K562 (cell line): ENCODE data around the gene SLC13A1. TPM values are rescaled to one million over a fixed set of nuclear protein-coding genes. Genes with fewer than 3 reads are reported as not detected.

Source experiments
- ATAC-seq: fragments of 200-7000 bp; cut with Tn5 transposase; 3 replicates; pipeline ENCODE4 v1.9.1; 2020; ENCODE audit warnings: moderate library complexity
- BruUV-seq: library from RNA; stranded (reverse); fragments of 400-500 nt; replicated peaks from 2 replicates; lab custom pipeline; 2021; lab: Mats Ljungman, UMichigan
- CTCF ChIA-PET: fragments of 300-600 bp; formaldehyde crosslinking; extraction: SDS; loops from one replicate; lab custom pipeline; 2021; ENCODE audit warnings: low intra/inter-chr PET ratio; lab: Yijun Ruan, JAX
- POLR2A ChIA-PET: fragments of 300-600, 350-650 bp; sonication (Branson Sonifier 250); formaldehyde crosslinking; extraction: SDS; loops from one replicate; lab custom pipeline; 2021; ENCODE audit warnings: antibody characterized with exemption, inconsistent platforms; lab: Yijun Ruan, JAX
- DNase-seq, 4 experiments: peaks; one replicate each; pipeline versions ENCODE4 v3.0.0 to v3.0.0-alpha.2; 2011 to 2018; ENCODE audit warnings: low spot score in 3 of 4, mixed read lengths in 3 of 4; ENCODE audit errors: extremely low read depth in 1 of 4
- FAIRE-seq: peaks from 2 replicates; lab custom pipeline; 2011; peaks lifted over from hg19 to GRCh38; lab: Jason Lieb, UNC
- H2AFZ ChIP-seq: 2 replicates; pipeline ENCODE4 v1.6.0; 2011; ENCODE audit warnings: low read depth, low read length, control low read depth, inconsistent platforms
- H3K27ac ChIP-seq: fragments of 200-600 bp; 3 replicates; pipeline ENCODE4 v1.8.0; 2011; ENCODE audit warnings: low read depth, mild to moderate bottlenecking, control low read depth, inconsistent platforms, low read length, moderate library complexity, mixed read lengths; ENCODE audit errors: extremely low read depth
- H3K27me3 ChIP-seq, 2 experiments: fragments of 300-600 bp in 1 of 2; 2 replicates in 1 of 2; 3 replicates in 1 of 2; pipeline versions ENCODE4 v1.6.0 to v1.8.0; 2011; ENCODE audit warnings: inconsistent platforms in 2 of 2, low read length in 2 of 2, mild to moderate bottlenecking in 1 of 2, mixed read lengths in 1 of 2, moderate library complexity in 1 of 2; ENCODE audit not compliant: control insufficient read depth in 2 of 2, insufficient read depth in 2 of 2
- H3K36me3 ChIP-seq: fragments of 300-600 bp; 3 replicates; pipeline ENCODE4 v1.8.0; 2011; ENCODE audit warnings: mild to moderate bottlenecking, low read length, inconsistent platforms; ENCODE audit not compliant: control insufficient read depth, insufficient read depth
- H3K4me1 ChIP-seq, 2 experiments: fragments of 200-600 bp in 1 of 2; replicated peaks in 1 of 2; 2 replicates in 1 of 2; 3 replicates in 1 of 2; pipeline versions ENCODE4 v1.5.1 to v1.8.0; 2011; ENCODE audit warnings: inconsistent platforms in 2 of 2, low read length in 2 of 2, mild to moderate bottlenecking in 1 of 2, mixed read lengths in 1 of 2, moderate library complexity in 1 of 2; ENCODE audit not compliant: control insufficient read depth in 2 of 2, insufficient read depth in 2 of 2
- H3K4me2 ChIP-seq: 2 replicates; pipeline ENCODE4 v1.6.1; 2011; ENCODE audit warnings: low read length, control low read depth, inconsistent platforms, mixed read lengths; ENCODE audit not compliant: insufficient read depth
- H3K4me3 ChIP-seq: fragments of 200-600 bp; sonication (generic), shearing (Covaris generic); 2 replicates; pipeline ENCODE4 v1.5.1; 2016; ENCODE audit warnings: control low read depth, inconsistent platforms
- H3K79me2 ChIP-seq: fragments of 200-600 bp; 3 replicates; pipeline ENCODE4 v1.8.0; 2011; ENCODE audit warnings: low read length, inconsistent platforms; ENCODE audit not compliant: control insufficient read depth, insufficient read depth
- H3K9ac ChIP-seq, 2 experiments: 2 replicates each; pipeline versions ENCODE4 v1.6.0 to v1.6.1; 2011; ENCODE audit warnings: low read depth in 2 of 2, low read length in 2 of 2, control low read depth in 1 of 2, inconsistent platforms in 1 of 2, mild to moderate bottlenecking in 1 of 2, mixed read lengths in 1 of 2; ENCODE audit not compliant: insufficient read depth in 1 of 2
- H3K9me1 ChIP-seq: one replicate; pipeline ENCODE4 v1.6.0; 2011; ENCODE audit warnings: inconsistent platforms, mild to moderate bottlenecking, low read length, moderate library complexity; ENCODE audit not compliant: control insufficient read depth, insufficient read depth
- H3K9me3 ChIP-seq: replicated peaks from 2 replicates; pipeline ENCODE4 v1.5.1; 2011; ENCODE audit warnings: low read depth, low read length, inconsistent platforms; ENCODE audit not compliant: control insufficient read depth, insufficient read depth
- H4K20me1 ChIP-seq: replicated peaks from 2 replicates; pipeline ENCODE4 v1.6.1; 2011; ENCODE audit warnings: low read length, inconsistent platforms, mixed read lengths; ENCODE audit not compliant: control insufficient read depth, insufficient read depth
- C11orf30 ChIP-seq: fragments of 450-650 bp; IDR thresholded peaks from 2 replicates; pipeline ENCODE4 v1.6.1; 2016; ENCODE audit warnings: low read depth, mild to moderate bottlenecking
- MAFG ChIP-seq: fragments of 450-650 bp; conservative IDR thresholded peaks from 2 replicates; pipeline ENCODE4 v1.6.1; 2016; ENCODE audit warnings: missing genetic modification characterization, missing compliant biosample characterization
- SMC3 ChIP-seq: conservative IDR thresholded peaks from 2 replicates; pipeline ENCODE4 v1.6.1; 2011; ENCODE audit warnings: low read depth, low read length, improper control_type of control experiment; ENCODE audit not compliant: insufficient read depth
- TCF7 ChIP-seq: sonication (generic); IDR thresholded peaks from 2 replicates; pipeline ENCODE4 v1.6.1; 2016; ENCODE audit warnings: antibody characterized with exemption, borderline replicate concordance
- YY1 ChIP-seq, 3 experiments: IDR thresholded peaks; 2 replicates each; pipeline ENCODE4 v1.6.1; 2011; ENCODE audit warnings: low read length in 2 of 3, mild to moderate bottlenecking in 2 of 3, moderate library complexity in 2 of 3, borderline replicate concordance in 1 of 3, control low read depth in 1 of 3, low read depth in 1 of 3; ENCODE audit not compliant: insufficient read depth in 3 of 3, insufficient replicate concordance in 2 of 3, control insufficient read depth in 1 of 3, insufficient read length in 1 of 3; ENCODE audit errors: extremely low read depth in 1 of 3
- ZHX1 ChIP-seq: fragments of 150-350 bp; conservative IDR thresholded peaks from 2 replicates; pipeline ENCODE4 v1.6.1; 2014; ENCODE audit warnings: low read length
- ZNF316 ChIP-seq: fragments of 450-650 bp; IDR thresholded peaks from 2 replicates; pipeline ENCODE4 v1.6.1; 2016
- ZNF717 ChIP-seq: fragments of 250-450 bp; sonication (Bioruptor Pico); IDR thresholded peaks from 2 replicates; pipeline ENCODE4 v1.5.0; 2021
- WGBS: fragments of 100-300 bp; shearing (Covaris generic); methylation state at CpG from one replicate; pipeline ENCODE4 v1.1.6; 2016; ENCODE audit warnings: low coverage, mixed read lengths; ENCODE audit not compliant: insufficient coverage; ENCODE audit errors: missing lambda C conversion rate; 5-methylcytosine and 5-hydroxymethylcytosine counted together
- in situ Hi-C: fragments of 300-500 bp; cut with MboI; formaldehyde crosslinking; loops from 4 replicates; pipeline ENCODE4 v1.15.0; 2018; ENCODE audit warnings: inconsistent platforms, mixed read lengths
- intact Hi-C: fragments of 100-400 bp; cut with micrococcal nuclease; formaldehyde crosslinking; loops from 2 replicates; pipeline ENCODE4 v1.14.2; 2022
- polyA plus RNA-seq, 8 experiments: library from polyadenylated mRNA; depleted of rRNA in 4 of 8; stranded (reverse) in 5 of 8; unstranded in 3 of 8; fragments of >200 nt; fragmentation: Nextera tagmentation in 2 of 8; fragmentation: Illumina TruSeq in 1 of 8; extraction: Ambion mirVana in 2 of 8; extraction: Trizol in 1 of 8; gene quantifications; 2 replicates each; pipeline versions ENCODE4 v1.2.1 to v1.2.3, GENCODE V29; 2011 to 2014; ENCODE audit warnings: inconsistent platforms in 1 of 8, missing spikeins in 1 of 8
- total RNA-seq, 7 experiments: library from RNA; depleted of rRNA in 6 of 7; stranded (reverse); fragments of >200 nt in 6 of 7; fragmentation: Illumina TruSeq in 2 of 7; extraction: Trizol in 2 of 7; gene quantifications; 2 replicates each; pipeline versions ENCODE4 v1.2.1 to v1.2.3, GENCODE V29; 2011 to 2021; ENCODE audit warnings: low replicate concordance in 1 of 7
- TF ChIP-seq, protein P1 (sequence below): fragments of 450-650 bp; IDR thresholded peaks from 2 replicates; pipeline ENCODE4 v1.6.1; 2016; ENCODE audit warnings: mild to moderate bottlenecking, moderate library complexity

The SLC13A1 gene
- total and polyA plus RNA-seq, 9 of the 15 experiments (the other 6 are each of a cell fraction or from before 2014, with no cell fraction given): 0.04 TPM; not detected in 8

DNA sequence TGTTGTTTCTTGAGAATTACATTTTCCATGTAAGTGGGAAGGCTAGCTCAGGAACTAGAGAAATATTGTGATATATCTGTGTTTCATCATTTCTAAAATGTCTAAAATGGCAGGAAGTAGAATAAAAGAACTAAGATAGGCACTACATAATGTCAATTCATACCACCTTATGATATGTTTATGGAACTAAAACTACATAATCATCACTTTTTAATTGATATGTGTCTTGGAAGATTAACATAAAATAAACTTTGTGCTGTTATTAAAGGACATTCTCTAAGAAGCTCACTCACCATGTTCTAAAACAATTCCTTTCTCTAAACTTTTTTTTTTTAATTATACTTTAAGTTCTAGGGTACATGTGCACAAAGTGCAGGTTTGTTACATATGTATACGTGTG lies 120.7 kb downstream of the SLC13A1 start:
- no peaks in the 10 kb centered on the region for H3K27me3 ChIP-seq
- no peak overlapping the region for H3K27ac ChIP-seq
- no peak for ATAC-seq
- intact Hi-C loops: no loop called here
- WGBS: 7% methylated on average over 1 of the region's 1 CpG
- H3K4me3 ChIP-seq: no peak overlapping the region
- no peaks in the 10 kb centered on the region for H3K9me3 ChIP-seq
- no peaks in the 10 kb centered on the region for H3K9me1 ChIP-seq
- H3K79me2 ChIP-seq: no peaks in the 10 kb centered on the region
- H4K20me1 ChIP-seq: no peaks in the 10 kb centered on the region
- ChIA-PET CTCF (no interaction called here), POLR2A (no interaction called here)
- in situ Hi-C loops: no loop called here
- H2AFZ ChIP-seq: no peak overlapping the region
- TF ChIP-seq MAFG (tag) (0 out of 2 replicates have a peak, but pooled peaks have one; percentile 8), C11orf30 (peak; percentile 36; the same call in 1 of the 2 replicates), ZNF316 (peak; percentile 67), ZHX1 (no peak), TCF7 (no peak), ZNF717 (CRISPR knock-in tag) (no peak), SMC3 (no peak), YY1 (IDR thresholded peaks at IDR 0.05; ENCODE audit: borderline replicate concordance in 1 of 3, control insufficient read depth in 1 of 3, extremely low read depth in 1 of 3, insufficient read depth in 3 of 3, insufficient read length in 1 of 3, insufficient replicate concordance in 2 of 3, low read depth in 1 of 3, low read length in 2 of 3) (no peak)
- TF ChIP-seq, protein P1, sequence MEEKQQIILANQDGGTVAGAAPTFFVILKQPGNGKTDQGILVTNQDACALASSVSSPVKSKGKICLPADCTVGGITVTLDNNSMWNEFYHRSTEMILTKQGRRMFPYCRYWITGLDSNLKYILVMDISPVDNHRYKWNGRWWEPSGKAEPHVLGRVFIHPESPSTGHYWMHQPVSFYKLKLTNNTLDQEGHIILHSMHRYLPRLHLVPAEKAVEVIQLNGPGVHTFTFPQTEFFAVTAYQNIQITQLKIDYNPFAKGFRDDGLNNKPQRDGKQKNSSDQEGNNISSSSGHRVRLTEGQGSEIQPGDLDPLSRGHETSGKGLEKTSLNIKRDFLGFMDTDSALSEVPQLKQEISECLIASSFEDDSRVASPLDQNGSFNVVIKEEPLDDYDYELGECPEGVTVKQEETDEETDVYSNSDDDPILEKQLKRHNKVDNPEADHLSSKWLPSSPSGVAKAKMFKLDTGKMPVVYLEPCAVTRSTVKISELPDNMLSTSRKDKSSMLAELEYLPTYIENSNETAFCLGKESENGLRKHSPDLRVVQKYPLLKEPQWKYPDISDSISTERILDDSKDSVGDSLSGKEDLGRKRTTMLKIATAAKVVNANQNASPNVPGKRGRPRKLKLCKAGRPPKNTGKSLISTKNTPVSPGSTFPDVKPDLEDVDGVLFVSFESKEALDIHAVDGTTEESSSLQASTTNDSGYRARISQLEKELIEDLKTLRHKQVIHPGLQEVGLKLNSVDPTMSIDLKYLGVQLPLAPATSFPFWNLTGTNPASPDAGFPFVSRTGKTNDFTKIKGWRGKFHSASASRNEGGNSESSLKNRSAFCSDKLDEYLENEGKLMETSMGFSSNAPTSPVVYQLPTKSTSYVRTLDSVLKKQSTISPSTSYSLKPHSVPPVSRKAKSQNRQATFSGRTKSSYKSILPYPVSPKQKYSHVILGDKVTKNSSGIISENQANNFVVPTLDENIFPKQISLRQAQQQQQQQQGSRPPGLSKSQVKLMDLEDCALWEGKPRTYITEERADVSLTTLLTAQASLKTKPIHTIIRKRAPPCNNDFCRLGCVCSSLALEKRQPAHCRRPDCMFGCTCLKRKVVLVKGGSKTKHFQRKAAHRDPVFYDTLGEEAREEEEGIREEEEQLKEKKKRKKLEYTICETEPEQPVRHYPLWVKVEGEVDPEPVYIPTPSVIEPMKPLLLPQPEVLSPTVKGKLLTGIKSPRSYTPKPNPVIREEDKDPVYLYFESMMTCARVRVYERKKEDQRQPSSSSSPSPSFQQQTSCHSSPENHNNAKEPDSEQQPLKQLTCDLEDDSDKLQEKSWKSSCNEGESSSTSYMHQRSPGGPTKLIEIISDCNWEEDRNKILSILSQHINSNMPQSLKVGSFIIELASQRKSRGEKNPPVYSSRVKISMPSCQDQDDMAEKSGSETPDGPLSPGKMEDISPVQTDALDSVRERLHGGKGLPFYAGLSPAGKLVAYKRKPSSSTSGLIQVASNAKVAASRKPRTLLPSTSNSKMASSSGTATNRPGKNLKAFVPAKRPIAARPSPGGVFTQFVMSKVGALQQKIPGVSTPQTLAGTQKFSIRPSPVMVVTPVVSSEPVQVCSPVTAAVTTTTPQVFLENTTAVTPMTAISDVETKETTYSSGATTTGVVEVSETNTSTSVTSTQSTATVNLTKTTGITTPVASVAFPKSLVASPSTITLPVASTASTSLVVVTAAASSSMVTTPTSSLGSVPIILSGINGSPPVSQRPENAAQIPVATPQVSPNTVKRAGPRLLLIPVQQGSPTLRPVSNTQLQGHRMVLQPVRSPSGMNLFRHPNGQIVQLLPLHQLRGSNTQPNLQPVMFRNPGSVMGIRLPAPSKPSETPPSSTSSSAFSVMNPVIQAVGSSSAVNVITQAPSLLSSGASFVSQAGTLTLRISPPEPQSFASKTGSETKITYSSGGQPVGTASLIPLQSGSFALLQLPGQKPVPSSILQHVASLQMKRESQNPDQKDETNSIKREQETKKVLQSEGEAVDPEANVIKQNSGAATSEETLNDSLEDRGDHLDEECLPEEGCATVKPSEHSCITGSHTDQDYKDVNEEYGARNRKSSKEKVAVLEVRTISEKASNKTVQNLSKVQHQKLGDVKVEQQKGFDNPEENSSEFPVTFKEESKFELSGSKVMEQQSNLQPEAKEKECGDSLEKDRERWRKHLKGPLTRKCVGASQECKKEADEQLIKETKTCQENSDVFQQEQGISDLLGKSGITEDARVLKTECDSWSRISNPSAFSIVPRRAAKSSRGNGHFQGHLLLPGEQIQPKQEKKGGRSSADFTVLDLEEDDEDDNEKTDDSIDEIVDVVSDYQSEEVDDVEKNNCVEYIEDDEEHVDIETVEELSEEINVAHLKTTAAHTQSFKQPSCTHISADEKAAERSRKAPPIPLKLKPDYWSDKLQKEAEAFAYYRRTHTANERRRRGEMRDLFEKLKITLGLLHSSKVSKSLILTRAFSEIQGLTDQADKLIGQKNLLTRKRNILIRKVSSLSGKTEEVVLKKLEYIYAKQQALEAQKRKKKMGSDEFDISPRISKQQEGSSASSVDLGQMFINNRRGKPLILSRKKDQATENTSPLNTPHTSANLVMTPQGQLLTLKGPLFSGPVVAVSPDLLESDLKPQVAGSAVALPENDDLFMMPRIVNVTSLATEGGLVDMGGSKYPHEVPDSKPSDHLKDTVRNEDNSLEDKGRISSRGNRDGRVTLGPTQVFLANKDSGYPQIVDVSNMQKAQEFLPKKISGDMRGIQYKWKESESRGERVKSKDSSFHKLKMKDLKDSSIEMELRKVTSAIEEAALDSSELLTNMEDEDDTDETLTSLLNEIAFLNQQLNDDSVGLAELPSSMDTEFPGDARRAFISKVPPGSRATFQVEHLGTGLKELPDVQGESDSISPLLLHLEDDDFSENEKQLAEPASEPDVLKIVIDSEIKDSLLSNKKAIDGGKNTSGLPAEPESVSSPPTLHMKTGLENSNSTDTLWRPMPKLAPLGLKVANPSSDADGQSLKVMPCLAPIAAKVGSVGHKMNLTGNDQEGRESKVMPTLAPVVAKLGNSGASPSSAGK: no peak
- no peaks in the 10 kb centered on the region for H3K4me1 ChIP-seq
- H3K9ac ChIP-seq: no peak overlapping the region
- DNase-seq: no peak
- no peaks in the 10 kb centered on the region for H3K36me3 ChIP-seq
- no peak for FAIRE-seq
- H3K4me2 ChIP-seq: no peak overlapping the region
- BruUV-seq: no TSS peak
